Esophagus squamous epithelium (tissue), 5 donors: ENCODE measurements around the gene WDR26. TPM values are rescaled to one million over a fixed set of nuclear protein-coding genes. Genes with fewer than 3 reads are reported as not detected.

Experiments
- DNase-seq: peaks from one replicate; lab custom pipeline; 2025; lab: John Stamatoyannopoulos, UW
- H3K27ac ChIP-seq, 4 donors: fragments of 200-600 bp; sonication (generic); one replicate each; pipeline ENCODE4 v1.5.1; 2016 to 2019; ENCODE audit warnings: mild to moderate bottlenecking in 1 of 4
- H3K27me3 ChIP-seq, 4 donors: fragments of 200-600 bp; sonication (generic); 1 replicate in 3 of 4; 2 replicates in 1 of 4; pipeline versions ENCODE4 v1.5.1 to v1.6.0; 2017 to 2021; ENCODE audit warnings: antibody characterized with exemption in 1 of 4
- H3K36me3 ChIP-seq, 3 donors: fragments of 200-600 bp; sonication (generic); one replicate each; pipeline ENCODE4 v1.5.1; 2016 to 2019
- H3K4me1 ChIP-seq, 3 donors: fragments of 200-600 bp; sonication (generic); one replicate each; pipeline ENCODE4 v1.5.1; 2017 to 2019
- H3K4me3 ChIP-seq, 4 donors: fragments of 200-600 bp; sonication (generic); 1 replicate in 3 of 4; 2 replicates in 1 of 4; pipeline ENCODE4 v1.5.1; 2016 to 2019; ENCODE audit warnings: mild to moderate bottlenecking in 2 of 4, moderate library complexity in 1 of 4
- H3K9me3 ChIP-seq, 3 donors: fragments of 200-600 bp; sonication (generic); one replicate each; pipeline ENCODE4 v1.5.1; 2016 to 2019
- POLR2A ChIP-seq, 4 donors: fragments of 450-650 bp; IDR thresholded peaks; one replicate each; pipeline ENCODE4 v1.6.1; 2017; ENCODE audit warnings: antibody characterized with exemption in 4 of 4, mild to moderate bottlenecking in 4 of 4, moderate library complexity in 3 of 4
- WGBS, 2 donors: methylation state at CpG; one replicate each; pipeline ENCODE4 v1.1.5; 2018; 5-methylcytosine and 5-hydroxymethylcytosine counted together
- intact Hi-C: fragments of 100-400 bp; cut with DNase I; formaldehyde crosslinking; loops from one replicate; pipeline ENCODE4 v1.15.0; 2022
- total RNA-seq, 4 donors: library from RNA; depleted of rRNA; stranded (reverse); fragments of >200 nt; gene quantifications; one replicate each; pipeline ENCODE4 v1.1.0, GENCODE V29; 2016
- TF ChIP-seq, protein P1 (sequence below), 6 experiments: fragments of 450-650 bp in 4 of 6; fragments of 200-600 bp in 2 of 6; sonication (generic) in 2 of 6; IDR thresholded peaks; one replicate each; pipeline ENCODE4 v1.5.1; 2016 to 2019; ENCODE audit warnings: antibody characterized with exemption in 6 of 6, mild to moderate bottlenecking in 4 of 6, moderate library complexity in 4 of 6
- donor health status: DM: yes; HTN: yes; CAD: no.

The WDR26 gene
- total RNA-seq, 4 donors from 2014 or later: 38.3 to 111 (median 61.9) TPM

DNA sequence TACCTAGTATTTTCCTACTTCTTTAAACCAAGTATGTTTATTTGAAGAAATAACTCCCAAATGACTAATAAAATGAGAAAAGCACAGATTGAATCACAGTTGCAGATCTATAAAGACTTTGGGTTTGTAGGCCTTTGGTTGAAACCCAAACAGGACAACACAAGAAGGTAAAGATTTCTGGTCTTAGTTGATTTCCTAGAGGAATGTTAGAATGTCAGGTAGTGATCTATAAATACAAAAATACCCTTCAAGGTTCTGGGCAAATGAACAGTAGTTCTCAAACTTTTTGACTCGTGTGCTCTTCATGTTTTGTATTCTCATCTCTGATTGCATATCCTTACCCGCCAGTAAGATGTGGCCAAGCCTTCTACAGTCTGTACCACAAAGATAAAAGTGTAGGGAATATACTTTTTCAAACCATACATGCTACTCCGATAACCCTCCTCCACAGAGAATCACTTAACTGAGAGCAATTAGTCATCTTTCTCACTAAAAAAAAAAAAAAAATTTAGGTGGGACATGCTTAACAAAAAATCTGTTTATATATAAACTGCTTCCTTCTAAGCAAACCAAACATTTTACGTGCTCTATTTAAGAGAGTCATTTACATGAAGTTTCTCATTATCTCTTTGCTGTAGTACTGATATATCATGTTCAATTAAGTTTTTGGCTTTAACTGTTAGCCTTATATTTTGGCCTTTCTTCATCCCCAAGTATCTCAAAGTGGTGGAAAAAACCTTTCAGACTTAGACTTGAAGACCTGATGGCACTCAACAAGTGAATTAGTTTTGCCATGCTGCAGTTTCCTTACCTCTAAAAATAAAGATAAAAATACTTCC lies 42.0 kb downstream of the WDR26 start:
- WGBS, 2 donors: 69 to 77% methylated on average over 4 of the region's 4 CpGs
- no peak overlapping the region for H3K27ac ChIP-seq
- no peaks in the 10 kb centered on the region for H3K27me3 ChIP-seq
- H3K4me3 ChIP-seq: no peak overlapping the region
- no peak for DNase-seq
- intact Hi-C loops: no loop called here
- TF ChIP-seq, protein P1, sequence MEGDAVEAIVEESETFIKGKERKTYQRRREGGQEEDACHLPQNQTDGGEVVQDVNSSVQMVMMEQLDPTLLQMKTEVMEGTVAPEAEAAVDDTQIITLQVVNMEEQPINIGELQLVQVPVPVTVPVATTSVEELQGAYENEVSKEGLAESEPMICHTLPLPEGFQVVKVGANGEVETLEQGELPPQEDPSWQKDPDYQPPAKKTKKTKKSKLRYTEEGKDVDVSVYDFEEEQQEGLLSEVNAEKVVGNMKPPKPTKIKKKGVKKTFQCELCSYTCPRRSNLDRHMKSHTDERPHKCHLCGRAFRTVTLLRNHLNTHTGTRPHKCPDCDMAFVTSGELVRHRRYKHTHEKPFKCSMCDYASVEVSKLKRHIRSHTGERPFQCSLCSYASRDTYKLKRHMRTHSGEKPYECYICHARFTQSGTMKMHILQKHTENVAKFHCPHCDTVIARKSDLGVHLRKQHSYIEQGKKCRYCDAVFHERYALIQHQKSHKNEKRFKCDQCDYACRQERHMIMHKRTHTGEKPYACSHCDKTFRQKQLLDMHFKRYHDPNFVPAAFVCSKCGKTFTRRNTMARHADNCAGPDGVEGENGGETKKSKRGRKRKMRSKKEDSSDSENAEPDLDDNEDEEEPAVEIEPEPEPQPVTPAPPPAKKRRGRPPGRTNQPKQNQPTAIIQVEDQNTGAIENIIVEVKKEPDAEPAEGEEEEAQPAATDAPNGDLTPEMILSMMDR (IDR thresholded peaks at IDR 0.05): no peak
- TF ChIP-seq POLR2A (IDR thresholded peaks at IDR 0.05): no peak
- H3K36me3 ChIP-seq: peaks cover 10 to 100% (median 28%) of the 10 kb centered on the region in 3 donors
- no peaks in the 10 kb centered on the region for H3K4me1 ChIP-seq
- no peaks in the 10 kb centered on the region for H3K9me3 ChIP-seq

GRCh38 chr1:224390517-224390916 lies 44.1 kb downstream of the WDR26 start:
- 84 to 98% methylated on average over 5 of the region's 5 CpGs for WGBS, 2 donors
- Histone ChIP-seq H3K4me1 (peaks cover 0 to 5% (median 0%) of the 10 kb centered on the region in 3 donors), H3K27me3 (no peaks in the 10 kb centered on the region), H3K4me3 (no peak overlapping the region), H3K36me3 (peaks cover 17 to 100% (median 28%) of the 10 kb centered on the region in 3 donors), H3K27ac (no peak overlapping the region), H3K9me3 (no peaks in the 10 kb centered on the region)
- TF ChIP-seq, protein P1 (IDR thresholded peaks at IDR 0.05): no peak
- no peak for TF ChIP-seq POLR2A (IDR thresholded peaks at IDR 0.05)
- no peak for DNase-seq
- intact Hi-C loops: no loop called here

GRCh38 chr1:224387943-224388342 lies 46.7 kb downstream of the WDR26 start:
- intact Hi-C loops: no loop called here
- no peak for TF ChIP-seq POLR2A (IDR thresholded peaks at IDR 0.05)
- no peak overlapping the region for H3K27ac ChIP-seq
- DNase-seq: no peak
- peaks cover 0 to 5% (median 0%) of the 10 kb centered on the region in 3 donors for H3K4me1 ChIP-seq
- no peak overlapping the region for H3K4me3 ChIP-seq
- 85 to 92% methylated on average over 2 of the region's 2 CpGs for WGBS, 2 donors
- no peaks in the 10 kb centered on the region for H3K9me3 ChIP-seq
- H3K36me3 ChIP-seq: peaks cover 7 to 92% (median 19%) of the 10 kb centered on the region in 3 donors
- H3K27me3 ChIP-seq: no peaks in the 10 kb centered on the region

DNA sequence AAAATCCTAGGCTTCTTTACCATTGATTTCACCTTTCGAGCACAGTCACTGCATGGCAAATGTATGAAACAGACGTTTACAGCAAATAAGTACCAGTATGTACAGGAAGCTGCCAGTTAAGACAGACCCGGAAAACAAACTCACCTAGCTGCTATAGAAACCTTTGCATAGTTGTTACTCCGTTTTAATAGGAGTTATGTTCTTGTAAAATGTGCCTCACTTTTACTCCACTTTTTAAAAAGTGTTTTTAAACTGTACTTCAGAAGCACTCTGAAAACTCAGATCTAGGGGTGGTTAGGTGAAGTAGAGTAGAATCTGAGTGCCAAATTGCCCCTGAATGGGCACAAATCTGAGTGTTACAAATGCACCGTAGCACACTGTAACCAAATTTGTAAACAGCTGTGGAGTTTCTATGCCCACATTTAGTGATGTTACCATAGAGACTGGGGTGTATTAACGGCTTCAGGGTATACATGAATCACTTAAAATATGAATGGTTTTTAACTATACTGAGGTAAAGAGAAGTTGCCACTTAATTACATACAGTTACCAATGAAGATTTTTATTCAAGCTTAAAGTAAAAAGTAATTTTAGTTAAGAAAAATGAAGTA lies 47.2 kb downstream of the WDR26 start:
- Histone ChIP-seq H3K36me3 (peaks cover 7 to 86% (median 14%) of the 10 kb centered on the region in 3 donors), H3K27ac (no peak overlapping the region), H3K4me3 (no peak overlapping the region), H3K9me3 (no peaks in the 10 kb centered on the region), H3K4me1 (peaks cover 0 to 5% (median 0%) of the 10 kb centered on the region in 3 donors), H3K27me3 (no peaks in the 10 kb centered on the region)
- DNase-seq: no peak
- intact Hi-C loops: no loop called here
- WGBS, 2 donors: 43 to 45% methylated on average over 6 of the region's 6 CpGs
- TF ChIP-seq, protein P1 (IDR thresholded peaks at IDR 0.05): no peak
- no peak for TF ChIP-seq POLR2A (IDR thresholded peaks at IDR 0.05)

DNA sequence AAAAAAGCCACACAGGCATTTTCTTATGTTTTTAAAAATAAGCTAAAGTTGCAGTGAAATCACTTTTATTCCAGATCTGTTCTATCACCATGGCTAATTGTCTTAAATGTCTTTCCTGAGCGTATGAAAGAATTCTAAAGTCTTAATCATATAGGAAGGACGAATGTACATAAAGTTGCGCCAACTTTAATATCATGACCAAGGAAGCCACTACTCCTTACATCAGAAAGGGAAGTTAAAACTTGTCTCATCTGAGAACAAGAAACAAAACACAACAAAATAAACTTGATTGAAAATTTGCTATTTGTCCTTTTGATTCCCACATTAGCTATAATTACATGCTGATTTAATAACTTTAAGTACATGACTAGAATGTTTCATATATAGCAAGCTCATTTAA lies 51.4 kb downstream of the WDR26 start:
- no peak for DNase-seq
- Histone ChIP-seq H3K36me3 (peaks cover 3 to 72% (median 7%) of the 10 kb centered on the region in 3 donors), H3K27me3 (no peaks in the 10 kb centered on the region), H3K4me3 (no peak overlapping the region), H3K27ac (no peak overlapping the region), H3K4me1 (peaks cover 0 to 12% (median 0%) of the 10 kb centered on the region in 3 donors), H3K9me3 (no peaks in the 10 kb centered on the region)
- intact Hi-C loops: no loop called here
- no peak for TF ChIP-seq POLR2A (IDR thresholded peaks at IDR 0.05)
- TF ChIP-seq, protein P1 (IDR thresholded peaks at IDR 0.05): no peak
- WGBS, 2 donors: 80 to 86% methylated on average over 3 of the region's 3 CpGs
